MM.1S (cell line): ENCODE measurements around the gene RGR.

ENCODE experiments used
- DNase-seq: peaks from one replicate; pipeline ENCODE4 v3.0.0-alpha.2; 2015
- H2AFZ ChIP-seq: fragments of 300-600 bp; sonication (generic); 2 replicates; pipeline ENCODE4 v1.6.0; 2016; ENCODE audit warnings: antibody characterized with exemption, low read length
- H3F3A ChIP-seq: fragments of 300-600 bp; sonication (generic); 2 replicates; pipeline ENCODE4 v1.6.1; 2016; ENCODE audit warnings: mild to moderate bottlenecking, antibody characterized with exemption, low read length, moderate library complexity, mixed read lengths; ENCODE audit not compliant: insufficient read depth
- H3K27ac ChIP-seq: fragments of 300-600 bp; sonication (generic); 2 replicates; pipeline ENCODE4 v1.5.1; 2016; ENCODE audit warnings: mild to moderate bottlenecking, low read length
- H3K27me3 ChIP-seq: fragments of 300-600 bp; sonication (generic); replicated peaks from 2 replicates; pipeline ENCODE4 v1.6.0; 2016; ENCODE audit warnings: low read length; ENCODE audit not compliant: insufficient read depth
- H3K36me3 ChIP-seq: fragments of 300-600 bp; sonication (generic); replicated peaks from 2 replicates; pipeline ENCODE4 v1.6.1; 2016; ENCODE audit warnings: mild to moderate bottlenecking, low read length, mixed read lengths; ENCODE audit not compliant: insufficient read depth
- H3K4me1 ChIP-seq: fragments of 300-600 bp; sonication (generic); 2 replicates; pipeline ENCODE4 v1.6.1; 2016; ENCODE audit warnings: low read length, mixed read lengths
- H3K4me2 ChIP-seq: fragments of 300-600 bp; sonication (generic); 2 replicates; pipeline ENCODE4 v1.6.0; 2016; ENCODE audit warnings: low read depth, low read length
- H3K4me3 ChIP-seq: fragments of 300-600 bp; sonication (generic); 2 replicates; pipeline ENCODE4 v1.5.1; 2016; ENCODE audit warnings: low read length, mixed read lengths
- H3K79me2 ChIP-seq: fragments of 300-600 bp; sonication (generic); 2 replicates; pipeline ENCODE4 v1.6.1; 2016; ENCODE audit warnings: mixed run types, low read length, mixed read lengths
- H3K9ac ChIP-seq: fragments of 300-600 bp; sonication (generic); 2 replicates; pipeline ENCODE4 v1.6.1; 2016; ENCODE audit warnings: low read length, mixed read lengths
- H3K9me2 ChIP-seq: fragments of 300-600 bp; sonication (generic); replicated peaks from 2 replicates; pipeline ENCODE4 v1.6.1; 2016; ENCODE audit warnings: mild to moderate bottlenecking, low read length, mixed read lengths; ENCODE audit not compliant: insufficient read depth
- H3K9me3 ChIP-seq: fragments of 300-600 bp; sonication (generic); replicated peaks from 2 replicates; pipeline ENCODE4 v1.6.1; 2016; ENCODE audit warnings: mild to moderate bottlenecking, low read length, mixed read lengths; ENCODE audit not compliant: insufficient read depth
- H4K20me1 ChIP-seq: fragments of 300-600 bp; sonication (generic); 2 replicates; pipeline ENCODE4 v1.6.1; 2016; ENCODE audit warnings: mild to moderate bottlenecking, low read length, moderate library complexity, mixed read lengths; ENCODE audit not compliant: insufficient read depth
- CTCF ChIP-seq: fragments of 300-600 bp; sonication (generic); IDR thresholded peaks from 2 replicates; pipeline ENCODE4 v1.5.1; 2016; ENCODE audit warnings: antibody characterized with exemption, low read length, mixed read lengths
- EZH2 ChIP-seq: fragments of 300-600 bp; sonication (generic); optimal IDR thresholded peaks from 2 replicates; pipeline ENCODE3; 2017; ENCODE audit warnings: low read depth, mild to moderate bottlenecking, antibody characterized with exemption, low read length, mixed read lengths
- EZH2phosphoT487 ChIP-seq: fragments of 300-600 bp; sonication (generic); IDR thresholded peaks from 2 replicates; pipeline ENCODE4 v1.6.1; 2018; ENCODE audit warnings: antibody characterized with exemption, low read length

Gene RGR

GRCh38 chr10:84298057-84298456 is 53.2 kb downstream of the RGR start:
- H3K36me3 ChIP-seq = no peaks in the 10 kb centered on the region
- H3K4me1 ChIP-seq = peaks cover 11% of the 10 kb centered on the region
- H3K9me3 ChIP-seq = no peaks in the 10 kb centered on the region
- no peaks in the 10 kb centered on the region for H3K27me3 ChIP-seq
- no peak overlapping the region for H2AFZ ChIP-seq
- H3K4me2 ChIP-seq = no peak overlapping the region
- no peak overlapping the region for H3K4me3 ChIP-seq
- no peaks in the 10 kb centered on the region for H3K9me2 ChIP-seq
- TF ChIP-seq EZH2phosphoT487 (no peak), CTCF (no peak)
- no peaks in the 10 kb centered on the region for H4K20me1 ChIP-seq
- no peak overlapping the region for H3K9ac ChIP-seq
- H3K79me2 ChIP-seq = no peaks in the 10 kb centered on the region
- DNase-seq = no peak
- no peak overlapping the region for H3K27ac ChIP-seq
- no peaks in the 10 kb centered on the region for H3F3A ChIP-seq

- Histone ChIP-seq H3K36me3 (no peaks in the 10 kb centered on the region), H3K4me1 (no peaks in the 10 kb centered on the region), H3F3A (no peaks in the 10 kb centered on the region), H3K4me3 (no peak overlapping the region), H3K9ac (no peak overlapping the region), H3K9me2 (no peaks in the 10 kb centered on the region), H3K27ac (no peak overlapping the region), H3K4me2 (no peak overlapping the region), H4K20me1 (no peaks in the 10 kb centered on the region), H3K79me2 (no peaks in the 10 kb centered on the region), H3K27me3 (no peaks in the 10 kb centered on the region), H2AFZ (no peak overlapping the region), H3K9me3 (no peaks in the 10 kb centered on the region)
- TF ChIP-seq CTCF (no peak), EZH2phosphoT487 (no peak), EZH2 (no peak)
- no peak for DNase-seq
Observed at GRCh38 chr10:84302223-84302622, 57.4 kb downstream of the RGR start.

- DNase-seq = no peak
- no peak overlapping the region for H3K27ac ChIP-seq
- H3F3A ChIP-seq = no peaks in the 10 kb centered on the region
- no peaks in the 10 kb centered on the region for H3K4me1 ChIP-seq
- H3K9ac ChIP-seq = no peak overlapping the region
- no peak overlapping the region for H3K4me3 ChIP-seq
- no peak for TF ChIP-seq EZH2
- no peak for TF ChIP-seq EZH2phosphoT487
- TF ChIP-seq CTCF = no peak
- no peaks in the 10 kb centered on the region for H3K79me2 ChIP-seq
- no peaks in the 10 kb centered on the region for H3K27me3 ChIP-seq
- no peak overlapping the region for H2AFZ ChIP-seq
- no peaks in the 10 kb centered on the region for H3K9me2 ChIP-seq
- no peak overlapping the region for H3K4me2 ChIP-seq
- no peaks in the 10 kb centered on the region for H4K20me1 ChIP-seq
- H3K9me3 ChIP-seq = no peaks in the 10 kb centered on the region
- no peaks in the 10 kb centered on the region for H3K36me3 ChIP-seq
Observed at GRCh38 chr10:84306751-84307384, 62.0 kb downstream of the RGR start.
